ENCODE results near the gene BRICD5.

BRICD5 gene

DNA sequence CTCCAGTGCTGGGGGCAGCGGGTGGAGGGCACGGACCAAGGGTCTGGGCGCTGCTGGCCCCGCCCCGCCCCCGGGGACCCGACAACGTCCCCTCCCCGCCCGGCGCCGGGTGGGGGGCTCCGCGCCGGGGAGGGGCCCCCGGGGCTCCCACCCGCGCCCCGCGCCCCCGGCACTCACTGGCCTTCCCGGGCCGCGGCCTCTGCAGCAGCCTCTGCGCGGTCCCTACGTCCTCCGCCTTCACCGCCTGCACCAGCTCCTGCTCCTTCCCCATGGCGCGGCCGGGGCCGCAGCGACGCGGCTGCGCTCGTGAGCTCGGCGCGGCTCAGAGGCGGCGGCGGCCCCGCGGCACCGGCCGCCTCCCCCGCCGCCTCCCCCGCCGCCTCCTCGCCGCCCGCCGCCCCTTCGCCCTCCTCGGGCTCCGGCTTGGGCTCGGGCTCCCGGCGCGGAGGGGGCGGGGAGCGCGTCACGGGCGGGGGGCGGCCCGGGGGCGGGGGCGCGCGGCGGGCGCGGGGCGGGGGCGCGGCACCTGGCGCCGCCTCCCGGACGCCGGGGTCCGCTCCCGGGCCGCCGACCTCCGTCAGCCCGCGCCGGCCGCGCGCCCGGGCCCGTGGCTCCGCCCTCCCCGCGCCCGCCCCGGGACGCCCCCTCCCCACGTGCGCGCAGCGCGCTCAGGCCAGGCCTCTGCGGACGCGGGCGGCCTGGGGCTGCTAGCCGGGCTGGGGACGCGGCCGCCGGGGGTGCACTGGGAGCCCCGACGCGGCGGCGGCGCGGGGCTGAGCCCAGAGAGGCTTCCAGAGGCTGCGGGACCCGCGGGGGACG lies 14.3 kb downstream of the BRICD5 start, which contains the start of gene CASKIN1:
TSS of gene CASKIN1 (minus strand) at position 444 of the 819 bp plus-strand sequence. CDS start at position 271, 173 bp downstream.
- peak; percentile 62 for DNase-seq

DNA sequence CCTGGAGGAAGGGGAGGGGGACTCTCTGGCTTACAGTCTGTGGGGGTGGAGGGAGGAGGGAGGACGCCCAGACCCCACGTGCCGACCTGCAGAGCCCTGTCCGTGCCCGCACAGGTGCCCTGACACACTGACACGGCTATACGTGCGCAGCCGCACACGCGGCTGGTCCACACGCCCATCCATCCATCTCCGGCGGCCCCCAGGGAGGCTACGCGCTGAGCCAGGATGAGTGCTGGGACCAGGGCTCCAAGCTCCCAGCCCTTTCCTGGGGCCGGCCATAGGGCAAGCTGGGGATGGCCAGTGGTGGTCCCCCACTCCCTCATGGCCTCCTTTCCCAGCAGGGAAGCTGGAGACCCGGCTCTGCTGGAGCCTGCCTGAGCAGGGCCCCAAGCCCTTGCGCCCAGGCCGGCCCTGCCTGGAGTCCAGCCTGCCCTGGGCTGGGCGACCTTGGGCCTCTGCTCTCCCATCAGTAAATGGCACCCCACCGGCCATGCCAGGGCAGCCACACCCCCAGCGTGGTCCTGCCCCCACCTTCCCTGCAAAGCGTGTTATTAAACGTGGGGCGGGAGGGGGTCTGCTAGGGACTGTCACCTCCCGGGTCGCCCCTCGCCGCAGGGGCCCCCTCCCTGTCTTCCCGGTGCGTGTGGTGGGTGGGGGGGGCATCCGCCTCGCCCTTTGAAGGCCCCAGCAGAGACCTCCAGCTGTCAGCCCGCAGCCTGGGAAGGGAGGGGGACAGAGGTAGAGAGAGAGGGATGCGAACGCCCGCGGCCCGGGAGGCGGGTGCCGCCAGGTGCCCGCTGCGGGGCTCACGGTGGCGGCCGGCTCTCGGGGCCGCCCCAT lies 15.1 kb downstream of the BRICD5 start:
- peak; percentile 21 for DNase-seq

- peak; percentile 88 for DNase-seq
These were observed 15.8 kb downstream of the BRICD5 start for GRCh38 chr16:2194852-2195321.

- peak; percentile 63 for DNase-seq
These were observed 16.4 kb downstream of the BRICD5 start for GRCh38 chr16:2194166-2194834.

DNA sequence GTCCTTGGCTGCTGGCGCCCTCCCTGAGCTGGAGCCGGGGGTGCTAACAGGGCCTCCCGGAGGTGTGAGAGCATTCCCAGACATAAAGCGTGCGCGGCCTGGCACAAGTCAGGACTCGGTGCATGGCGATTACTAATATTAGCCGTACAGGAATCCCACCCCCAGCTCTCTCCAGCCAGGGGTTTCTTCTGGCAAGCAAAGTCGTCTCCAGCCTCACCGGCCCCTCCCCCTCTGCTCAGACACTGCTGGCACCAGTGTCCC lies 19.3 kb downstream of the BRICD5 start:
- no peak for DNase-seq

DNA sequence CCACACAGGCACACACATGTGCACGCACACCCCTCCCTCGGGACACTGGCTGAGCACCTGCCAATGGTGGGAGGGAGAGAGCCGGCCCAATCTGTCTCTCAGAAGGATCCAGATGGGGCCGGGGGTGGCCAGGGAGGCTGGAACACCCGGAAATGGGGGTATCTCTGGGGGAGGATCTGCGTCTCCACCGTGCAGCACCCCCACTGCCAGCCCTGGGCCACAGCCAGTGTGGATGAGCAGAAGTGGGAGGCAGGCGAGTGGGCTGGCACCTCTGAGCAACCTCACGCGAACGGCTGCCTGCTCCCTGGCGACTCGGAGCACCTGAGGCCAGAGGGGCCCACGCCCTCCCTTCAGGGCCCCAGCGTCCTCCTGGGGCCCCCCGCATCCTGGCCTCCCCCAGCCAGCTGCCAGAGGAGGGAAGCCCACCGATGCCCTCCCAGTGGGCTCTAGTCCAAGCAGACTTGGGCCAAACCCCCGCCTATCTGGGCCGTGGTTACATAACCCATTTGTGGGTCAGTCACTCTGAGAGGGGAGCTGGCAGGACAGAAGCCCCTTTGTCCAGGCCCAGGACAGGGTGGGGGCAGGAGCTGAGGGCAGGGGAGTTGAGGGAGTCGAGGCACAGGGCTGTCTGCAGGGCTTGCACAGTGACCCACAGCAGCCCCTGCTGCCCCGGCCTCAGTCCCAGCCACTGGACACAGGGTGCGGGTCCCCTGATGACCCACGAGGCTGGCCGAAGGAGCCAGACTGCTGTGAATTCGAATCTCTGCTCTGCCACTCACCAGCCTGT lies 19.8 kb downstream of the BRICD5 start:
- DNase-seq = no peak

GRCh38 chr16:2190002-2190658 lies 20.5 kb downstream of the BRICD5 start:
- DNase-seq = no peak

- DNase-seq = no peak
These were observed 21.3 kb downstream of the BRICD5 start for GRCh38 chr16:2189252-2189893.

- DNase-seq = no peak
These were observed 22.3 kb downstream of the BRICD5 start for GRCh38 chr16:2188395-2188794.

DNA sequence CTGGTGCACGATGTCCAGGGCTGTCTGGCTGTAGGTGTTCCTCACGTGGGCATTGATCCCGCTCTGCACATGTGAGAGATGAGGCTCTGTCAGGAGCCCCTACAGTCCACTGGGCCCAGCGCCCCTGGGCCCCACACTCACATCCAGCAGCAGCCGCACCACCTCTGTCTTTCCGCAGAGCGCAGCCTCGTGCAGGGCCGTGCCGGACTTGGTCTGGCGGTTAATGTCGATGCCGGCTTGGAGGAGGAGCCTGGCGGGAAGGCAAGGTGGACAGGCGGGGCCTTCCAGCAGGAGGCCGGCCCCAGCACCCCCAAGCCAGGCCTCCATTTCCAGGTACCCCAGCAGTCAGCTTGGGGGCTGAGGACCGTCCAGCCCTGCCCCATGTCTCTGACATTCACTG lies 23.5 kb downstream of the BRICD5 start:
- DNase-seq = no peak

DNA sequence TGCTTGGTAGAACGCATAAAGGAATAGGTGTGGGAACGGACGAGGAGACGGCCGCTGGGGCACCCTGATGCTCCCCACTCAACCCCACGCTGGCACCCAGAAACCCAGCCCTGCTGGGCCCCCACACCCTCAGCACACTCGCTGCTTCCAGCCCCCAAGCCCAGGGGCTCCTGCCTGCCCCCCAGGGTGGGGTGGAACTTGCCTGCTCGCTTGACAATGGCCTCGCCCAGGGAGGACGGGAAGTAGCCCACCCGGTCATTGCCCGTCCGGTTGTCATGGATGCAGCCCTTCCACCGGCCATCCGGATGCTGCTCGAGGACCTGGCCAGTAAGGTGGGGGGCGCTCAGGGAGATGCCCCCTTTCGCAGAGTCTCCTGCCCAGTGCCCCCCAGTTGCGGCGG lies 24.2 kb downstream of the BRICD5 start:
- DNase-seq = no peak

- no peak for DNase-seq
These were observed 24.6 kb downstream of the BRICD5 start for GRCh38 chr16:2186064-2186463.

DNA sequence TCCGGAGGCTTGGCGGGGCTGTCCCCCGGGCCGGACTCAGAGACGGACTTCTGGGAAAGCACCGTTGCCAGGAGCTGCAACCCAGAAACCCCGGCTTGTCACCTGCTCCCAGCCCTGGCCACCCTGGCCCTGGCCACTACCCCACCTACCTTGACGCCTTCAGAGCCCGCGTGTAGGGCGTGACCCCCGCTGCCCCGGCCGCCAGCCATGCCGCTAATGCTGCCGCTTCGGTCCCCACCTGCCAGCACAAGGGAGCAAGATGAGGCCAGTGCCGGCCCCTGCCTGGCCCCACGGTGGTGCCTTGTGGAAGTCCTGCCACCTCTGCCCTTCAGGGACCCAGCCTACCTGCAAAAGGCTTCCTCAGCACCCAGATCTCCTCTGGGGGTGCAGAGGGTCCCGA lies 25.7 kb downstream of the BRICD5 start:
- DNase-seq = no peak

DNA sequence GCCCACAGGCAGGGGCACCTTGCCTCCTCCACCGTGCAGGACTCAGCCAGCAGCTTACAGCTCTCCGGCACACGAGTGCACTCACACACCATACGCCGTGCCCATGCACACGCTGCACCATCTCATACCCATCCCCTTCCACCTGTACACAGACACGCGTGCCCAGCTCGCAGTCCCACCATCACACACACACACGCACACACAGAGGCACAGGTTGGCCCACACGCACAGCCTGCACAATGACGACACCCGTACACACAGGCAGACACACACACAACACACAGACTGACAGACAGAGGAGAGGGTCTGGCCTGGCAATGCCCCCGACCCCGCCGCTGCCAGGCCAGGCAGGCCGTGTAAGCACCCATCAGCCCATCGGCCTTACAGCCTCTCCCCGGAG lies 26.3 kb downstream of the BRICD5 start:
- no peak for DNase-seq

- no peak for DNase-seq
These were observed 27.0 kb downstream of the BRICD5 start for GRCh38 chr16:2183671-2184070.

DNA sequence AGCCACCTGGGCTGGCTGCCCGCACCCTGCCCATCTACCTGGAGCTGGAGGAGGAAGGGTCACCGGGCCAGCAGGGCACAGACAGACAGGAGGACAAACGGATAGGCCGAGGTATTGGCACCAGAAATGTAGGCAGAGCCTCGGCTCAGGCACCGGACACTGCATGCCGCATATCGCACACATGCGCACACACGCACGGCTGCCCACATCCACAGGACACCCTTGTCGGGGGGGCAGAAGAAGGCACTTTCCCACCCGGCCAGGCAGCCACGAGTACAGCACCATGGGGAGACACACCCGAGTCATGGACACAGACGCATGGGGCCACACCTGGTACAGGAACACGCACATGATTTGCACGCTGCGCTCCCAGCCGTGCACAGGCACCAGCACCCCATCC lies 28.7 kb downstream of the BRICD5 start:
- no peak for DNase-seq

DNA sequence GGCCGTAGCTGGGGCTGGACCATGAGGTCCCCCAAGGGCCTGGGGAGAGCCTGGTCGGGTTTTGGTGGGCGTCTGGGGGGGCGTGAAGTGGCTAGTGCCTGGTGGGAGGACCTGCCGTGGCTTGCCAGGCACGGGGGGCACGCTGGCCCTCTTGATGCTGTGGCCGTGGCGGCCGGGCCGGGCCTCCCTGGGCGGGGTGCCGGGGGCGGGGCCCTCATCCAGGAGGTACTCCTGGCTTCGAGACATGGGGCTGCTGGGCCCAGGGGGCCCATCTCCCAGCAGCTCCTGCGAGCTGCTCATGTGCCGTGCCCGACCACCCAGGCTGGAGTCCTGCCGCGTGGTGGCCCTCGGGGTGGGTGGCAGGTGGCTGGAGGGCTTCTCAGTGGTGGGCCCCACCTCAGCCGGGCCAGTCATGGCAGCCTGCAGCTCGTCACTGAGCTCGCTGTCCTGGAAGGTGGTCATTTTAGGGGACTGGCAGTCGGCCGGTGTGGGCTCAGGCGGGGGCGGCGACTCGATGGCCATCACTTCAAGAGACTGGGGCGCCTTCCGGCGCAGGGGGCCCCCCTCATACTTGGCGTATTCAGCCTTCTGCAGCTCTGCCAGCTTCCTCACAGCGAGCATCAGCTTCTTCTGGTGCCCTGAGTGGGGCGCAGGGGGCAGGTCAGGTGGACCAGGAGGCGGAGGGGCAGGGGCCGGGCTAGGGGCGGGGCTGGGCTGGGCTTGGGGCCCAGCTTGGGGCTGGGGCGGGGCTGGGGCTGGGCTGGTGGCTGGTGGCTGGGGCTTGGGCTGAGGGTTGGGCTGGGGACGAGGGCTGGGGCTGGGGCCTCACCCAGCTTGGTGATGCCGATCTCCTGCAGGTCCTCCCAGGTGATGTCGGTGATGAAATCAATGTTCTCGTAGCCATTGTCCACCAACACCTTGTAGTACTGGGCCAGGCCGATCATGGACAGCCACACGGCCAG lies 29.4 kb downstream of the BRICD5 start:
- DNase-seq = no peak

GRCh38 chr16:2180461-2180860 lies 30.2 kb downstream of the BRICD5 start:
- no peak for DNase-seq

- no peak for DNase-seq
These were observed 31.1 kb downstream of the BRICD5 start for GRCh38 chr16:2179576-2179975.

GRCh38 chr16:2179107-2179501 lies 31.6 kb downstream of the BRICD5 start:
- DNase-seq = no peak

All from RPMI8226 (cell line).